HCT116 (cell line): ENCODE data around the gene SMIM14. TPM values are rescaled to one million over a fixed set of nuclear protein-coding genes. Genes with fewer than 3 reads are reported as not detected.

Source experiments
- ATAC-seq: fragments of 200-7000 bp; cut with Tn5 transposase; 2 replicates; pipeline ENCODE4 v1.9.1; 2020; ENCODE audit warnings: mild to moderate bottlenecking, moderate library complexity
- BruUV-seq: library from RNA; stranded (reverse); fragments of 400-500 nt; replicated peaks from 2 replicates; lab custom pipeline; 2021; lab: Mats Ljungman, UMichigan
- CTCF ChIA-PET: fragments of 300-600 bp; sonication (Branson Sonifier 250); formaldehyde crosslinking; loops from one replicate; lab custom pipeline; 2021; ENCODE audit warnings: antibody characterized with exemption; lab: Charles Lee
- POLR2A ChIA-PET: fragments of 300-600, 350-600 bp; sonication (Branson Sonifier 250); formaldehyde crosslinking; loops from one replicate; lab custom pipeline; 2021; ENCODE audit warnings: antibody characterized with exemption; lab: Charles Lee
- RAD21 ChIA-PET, 2 experiments: fragments of 300-600 bp; sonication (Branson Sonifier 250); formaldehyde crosslinking; loops; one replicate each; lab custom pipeline; 2023; ENCODE audit warnings: low total read pairs in 2 of 2; ENCODE audit not compliant: uncharacterized antibody in 2 of 2, unreplicated experiment in 2 of 2, low non-redundant PET in 1 of 2; lab: Charles Lee
- DNase-seq: peaks from one replicate; pipeline ENCODE4 v3.0.0-alpha.2; 2010; ENCODE audit warnings: low read depth, low spot score
- H2AFZ ChIP-seq: fragments of 200-600 bp; shearing (Covaris generic), sonication (generic); 2 replicates; pipeline ENCODE4 v1.6.1; 2017; ENCODE audit warnings: low read depth, mixed run types, mixed read lengths, antibody characterized with exemption, low read length; ENCODE audit not compliant: poor library complexity, severe bottlenecking
- H3K27ac ChIP-seq: 2 replicates; pipeline ENCODE4 v1.5.1; 2012; ENCODE audit warnings: low read depth, low read length
- H3K27me3 ChIP-seq: fragments of 200-600 bp; sonication (generic); 2 replicates; pipeline ENCODE4 v1.6.1; 2016; ENCODE audit warnings: mixed run types, low read length, mixed read lengths; ENCODE audit not compliant: insufficient read depth
- H3K36me3 ChIP-seq, 2 experiments: fragments of 200-500 bp in 1 of 2; fragments of 200-600 bp in 1 of 2; sonication (Bioruptor generic) in 1 of 2; sonication (generic) in 1 of 2; 2 replicates each; pipeline versions ENCODE4 v1.5.1 to v1.6.1; 2014 to 2016; ENCODE audit warnings: low read length in 2 of 2, inconsistent platforms in 1 of 2, mixed read lengths in 1 of 2, mixed run types in 1 of 2; ENCODE audit not compliant: insufficient read depth in 2 of 2, control insufficient read depth in 1 of 2
- H3K4me1 ChIP-seq, 2 experiments: fragments of 200-600 bp in 1 of 2; sonication (generic) in 1 of 2; 2 replicates each; pipeline versions ENCODE4 v1.5.1 to v1.6.1; 2012 to 2017; ENCODE audit warnings: low read length in 2 of 2, inconsistent platforms in 1 of 2, mild to moderate bottlenecking in 1 of 2, mixed read lengths in 1 of 2, mixed run types in 1 of 2, moderate library complexity in 1 of 2; ENCODE audit not compliant: insufficient read depth in 2 of 2, control insufficient read depth in 1 of 2
- H3K4me2 ChIP-seq: fragments of 200-600 bp; sonication (generic); 2 replicates; pipeline ENCODE4 v1.6.1; 2017; ENCODE audit warnings: mixed run types, low read length, mixed read lengths
- H3K4me3 ChIP-seq, 2 experiments: fragments of 200-600 bp in 1 of 2; sonication (generic) in 1 of 2; replicated peaks in 1 of 2; 2 replicates each; pipeline ENCODE4 v1.5.1; 2011 to 2016; ENCODE audit warnings: low read length in 2 of 2, control low read depth in 1 of 2, low read depth in 1 of 2, mild to moderate bottlenecking in 1 of 2, mixed read lengths in 1 of 2, mixed run types in 1 of 2
- H3K79me2 ChIP-seq: fragments of 200-600 bp; sonication (generic); 2 replicates; pipeline ENCODE4 v1.6.1; 2017; ENCODE audit warnings: mild to moderate bottlenecking, mixed run types, low read length, moderate library complexity, mixed read lengths; ENCODE audit not compliant: insufficient read depth
- H3K9ac ChIP-seq: fragments of 200-600 bp; sonication (generic); 2 replicates; pipeline ENCODE4 v1.6.1; 2016; ENCODE audit warnings: low read length, mixed read lengths
- H3K9me2 ChIP-seq: fragments of 200-600 bp; sonication (generic), shearing (Covaris generic); 2 replicates; pipeline ENCODE4 v1.6.1; 2017; ENCODE audit warnings: mixed run types, mild to moderate bottlenecking, moderate library complexity; ENCODE audit not compliant: insufficient read depth
- H3K9me3 ChIP-seq, 2 experiments: fragments of 200-500 bp in 1 of 2; fragments of 200-600 bp in 1 of 2; sonication (Bioruptor generic) in 1 of 2; sonication (generic) in 1 of 2; 2 replicates each; pipeline ENCODE4 v1.6.1; 2014 to 2017; ENCODE audit warnings: low read length in 2 of 2, mixed read lengths in 2 of 2, inconsistent platforms in 1 of 2, low read depth in 1 of 2, mild to moderate bottlenecking in 1 of 2, mixed run types in 1 of 2, moderate library complexity in 1 of 2; ENCODE audit not compliant: control insufficient read depth in 1 of 2, insufficient read depth in 1 of 2
- H4K20me1 ChIP-seq: fragments of 200-600 bp; sonication (generic), shearing (Covaris generic); 2 replicates; pipeline ENCODE4 v1.6.1; 2017; ENCODE audit warnings: mixed run types, mild to moderate bottlenecking, moderate library complexity; ENCODE audit not compliant: insufficient read depth
- CBX3 ChIP-seq: IDR thresholded peaks from 2 replicates; pipeline ENCODE4 v1.6.1; 2012; ENCODE audit warnings: low read depth
- EGR1 ChIP-seq: IDR thresholded peaks from 2 replicates; pipeline ENCODE4 v1.6.1; 2012; ENCODE audit warnings: low read depth
- ELF1 ChIP-seq: IDR thresholded peaks from 2 replicates; pipeline ENCODE4 v1.6.1; 2012; ENCODE audit warnings: low read depth, borderline replicate concordance
- MAX ChIP-seq: IDR thresholded peaks from 2 replicates; pipeline ENCODE4 v1.6.1; 2012
- POLR2A ChIP-seq: IDR thresholded peaks from 2 replicates; pipeline ENCODE4 v1.7.0; 2011; ENCODE audit warnings: borderline replicate concordance; ENCODE audit not compliant: insufficient read depth, insufficient read length; ENCODE audit errors: extremely low read depth
- REST ChIP-seq: IDR thresholded peaks from 2 replicates; pipeline ENCODE4 v1.6.1; 2012; ENCODE audit warnings: low read depth
- SIN3A ChIP-seq: IDR thresholded peaks from 2 replicates; pipeline ENCODE4 v1.6.1; 2012; ENCODE audit warnings: low read depth
- SP1 ChIP-seq: IDR thresholded peaks from 2 replicates; pipeline ENCODE4 v1.6.1; 2012; ENCODE audit warnings: low read depth
- ZBTB33 ChIP-seq: IDR thresholded peaks from 2 replicates; pipeline ENCODE4 v1.6.1; 2011; ENCODE audit warnings: mild to moderate bottlenecking, low read length, moderate library complexity; ENCODE audit not compliant: insufficient replicate concordance; ENCODE audit errors: extremely low read depth
- ZNF274 ChIP-seq: fragments of 200-500 bp; sonication (Bioruptor generic); IDR thresholded peaks from 2 replicates; pipeline ENCODE4 v1.6.1; 2014; ENCODE audit warnings: mild to moderate bottlenecking, low read depth, low read length, inconsistent platforms
- intact Hi-C: fragments of 100-400 bp; cut with micrococcal nuclease; formaldehyde crosslinking; loops from 2 replicates; pipeline ENCODE4 v1.10.0; 2022
- total RNA-seq: library from RNA; stranded (reverse); gene quantifications from one replicate; pipeline ENCODE4 v1.2.1, GENCODE V29; 2021; ENCODE audit not compliant: unreplicated experiment

The SMIM14 gene
- total RNA-seq, 1 experiment from 2014 or later: 21.6 TPM

- Histone ChIP-seq H2AFZ (no peak overlapping the region), H3K9me3 (peaks cover 4 to 8% of the 10 kb centered on the region in 2 experiments; a peak in 2 of 4 replicates), H3K4me2 (peak overlapping the region; percentile 73), H3K36me3 (0 out of 4 replicates have a peak, but pooled peaks cover 0 to 4% of the 10 kb centered on the region in 2 experiments), H4K20me1 (no peaks in the 10 kb centered on the region), H3K79me2 (peaks cover 41% of the 10 kb centered on the region), H3K9ac (peak overlapping the region; percentile 84), H3K27ac (peak overlapping the region; percentile 91), H3K9me2 (no peaks in the 10 kb centered on the region), H3K27me3 (no peaks in the 10 kb centered on the region)
- RAD21 ChIA-PET: interaction anchor here in 1 of 2 experiments (1.0 kb wide), 1 partner anchor 110 kb away, joined by 3 read pairs; the partner anchor contains the start of gene SMIM14
- TSS peak; percentile 79 for BruUV-seq
- CTCF ChIA-PET: no interaction called here
- intact Hi-C loops: no loop called here
- ATAC-seq (peak; percentile 29), DNase-seq (no peak)
- POLR2A ChIA-PET: interaction anchor here (1.0 to 1.3 kb wide), 6 partner anchors 8 to 170 kb away, joined by 3 to 7 read pairs (median 4); partner anchors contain the start of gene UBE2K
- TF ChIP-seq ZNF274 (no peak), SP1 (no peak), CBX3 (no peak), POLR2A (no peak)
- TF ChIP-seq, all 23 proteins: peak for 0
- peak overlapping the region; percentile 91 to 93 for H3K4me3 ChIP-seq
- peaks cover 7 to 27% of the 10 kb centered on the region in 2 experiments; a peak in 3 of 4 replicates for H3K4me1 ChIP-seq
Measured at GRCh38 chr4:39528061-39528465, 110.6 kb downstream of the SMIM14 start.

DNA sequence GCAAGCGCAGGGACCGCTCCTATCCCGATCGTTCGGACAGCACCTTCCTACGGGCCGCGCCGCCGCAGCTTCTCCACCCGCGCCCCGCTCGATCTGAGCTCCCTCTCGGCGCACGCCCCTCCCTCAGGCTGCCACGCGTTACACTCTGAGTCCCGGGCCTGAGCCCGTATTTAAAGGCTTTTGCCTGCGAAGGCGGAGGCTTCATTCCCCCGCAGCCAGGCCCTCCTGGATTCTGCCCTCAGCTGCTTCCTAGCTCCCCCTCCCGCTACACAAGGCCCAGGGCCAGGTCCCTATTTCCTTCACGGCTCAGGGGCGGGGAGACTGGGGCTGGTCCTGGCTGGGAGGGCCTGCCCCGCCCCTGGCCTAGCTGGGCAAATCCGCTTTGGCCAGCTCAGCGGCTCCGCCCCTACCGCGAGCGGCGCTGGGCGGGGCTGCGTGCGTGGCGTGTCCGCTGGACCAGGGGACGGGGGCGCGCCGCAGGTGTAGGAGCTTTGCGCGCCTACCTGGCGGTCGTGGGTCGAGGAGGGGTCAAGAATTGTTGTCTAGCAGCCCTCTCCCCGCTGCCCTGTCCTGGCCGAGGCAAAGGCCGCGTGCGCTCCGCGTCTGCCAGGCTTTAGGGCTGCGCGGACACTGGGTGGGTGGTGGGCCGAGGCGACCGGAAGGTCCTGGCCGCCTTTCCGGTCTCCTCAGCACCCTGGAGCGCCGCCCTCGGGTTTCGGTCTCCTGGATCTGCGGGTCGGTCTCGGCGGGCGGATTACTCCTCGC is 111.2 kb downstream of the SMIM14 start, which contains the start of gene UGDH:
Gene UGDH, minus strand, starts transcription at position 144 of the 765 bp plus-strand sequence. CDS start 5,927 bp downstream, outside the sequence.
- DNase-seq: peak; percentile 91
- Histone ChIP-seq H3K4me2 (peak within 1 kb of the TSS; percentile 73), H3K79me2 (peaks cover 47% of the 10 kb centered on the region), H3K9me2 (no peaks in the 10 kb centered on the region), H2AFZ (no peak within 1 kb of the TSS), H3K4me1 (peaks cover 7 to 27% of the 10 kb centered on the region in 2 experiments; a peak in 3 of 4 replicates), H3K27me3 (no peaks in the 10 kb centered on the region), H3K27ac (peak within 1 kb of the TSS; percentile 91), H4K20me1 (no peaks in the 10 kb centered on the region), H3K9ac (peak within 1 kb of the TSS; percentile 84), H3K36me3 (0 out of 4 replicates have a peak, but pooled peaks cover 0 to 4% of the 10 kb centered on the region in 2 experiments), H3K4me3 (peak within 1 kb of the TSS; percentile 91 to 93), H3K9me3 (peaks cover 4 to 8% of the 10 kb centered on the region in 2 experiments; a peak in 2 of 4 replicates)
- CTCF ChIA-PET: interaction anchor here (0.9 kb wide), 2 partner anchors 28 to 58 kb away, joined by 4 read pairs; no protein-coding TSS in a partner anchor
- intact Hi-C loops: loop anchor here (2.0 kb wide), 2 partner anchors 111 to 449 kb away; partner anchors contain the start of genes PDS5A and SMIM14
- POLR2A ChIA-PET: interaction anchor here (0.6 to 1.3 kb wide), 18 partner anchors 8 to 640 kb away, joined by 3 to 12 read pairs (median 4); partner anchors contain the start of genes LIAS, RPL9, SMIM14 and UBE2K
- BruUV-seq: no TSS peak
- ATAC-seq: peak; percentile 95
- RAD21 ChIA-PET: interaction anchor here (0.5 to 1.0 kb wide), 3 partner anchors 111 to 484 kb away, joined by 3 read pairs; partner anchors contain the start of gene SMIM14 (in 1 of the 2)
- TF ChIP-seq ZBTB33: peak; percentile 3
- TF ChIP-seq SP1: peak; percentile 91
- no peak for TF ChIP-seq ELF1
- TF ChIP-seq EGR1: peak; percentile 88
- peak; percentile 90; the same call in 1 of the 2 replicates for TF ChIP-seq MAX
- TF ChIP-seq ZNF274: no peak
- peak; percentile 95 for TF ChIP-seq SIN3A
- no peak for TF ChIP-seq REST
